H1 (cell line): Measurements from ENCODE around the gene NAA25. TPM values are rescaled to one million over a fixed set of nuclear protein-coding genes. Genes with fewer than 3 reads are reported as not detected.

ENCODE experiments used
- BACH1 ChIP-seq: IDR thresholded peaks from 2 replicates; pipeline ENCODE4 v1.6.1; 2012; ENCODE audit warnings: low read length, improper control_type of control experiment
- CBX8 ChIP-seq: fragments of 300-800, 300-1000 bp; sonication (generic); IDR thresholded peaks from 2 replicates; pipeline ENCODE4 v1.7.1; 2016; ENCODE audit warnings: low read depth, low read length, borderline replicate concordance
- CEBPB ChIP-seq: IDR thresholded peaks from 2 replicates; pipeline ENCODE4 v1.6.1; 2012; ENCODE audit warnings: low read depth, low read length
- CHD1 ChIP-seq: IDR thresholded peaks from 2 replicates; pipeline ENCODE4 v1.6.1; 2012; ENCODE audit warnings: low read depth, low read length, improper control_type of control experiment
- CHD2 ChIP-seq: IDR thresholded peaks from 2 replicates; pipeline ENCODE4 v1.6.1; 2012; ENCODE audit warnings: low read length, improper control_type of control experiment
- CTBP2 ChIP-seq: IDR thresholded peaks from 2 replicates; pipeline ENCODE4 v1.7.0; 2011; ENCODE audit warnings: borderline replicate concordance, mild to moderate bottlenecking, moderate library complexity, mixed read lengths, low read length; ENCODE audit not compliant: insufficient read depth, insufficient read length
- EZH2 ChIP-seq: fragments of 200-600 bp; sonication (generic); IDR thresholded peaks from 2 replicates; pipeline ENCODE4 v1.7.1; 2012; ENCODE audit warnings: low read depth, mild to moderate bottlenecking, moderate library complexity, low read length, inconsistent platforms; ENCODE audit not compliant: severe bottlenecking
- HDAC6 ChIP-seq: IDR thresholded peaks from one replicate; pipeline ENCODE4 v1.7.1; 2012; ENCODE audit warnings: low read depth, mild to moderate bottlenecking, inconsistent platforms, low read length, moderate library complexity
- KDM5A ChIP-seq: fragments of 200-600 bp; IDR thresholded peaks from 2 replicates; pipeline ENCODE4 v1.7.1; 2012; ENCODE audit warnings: mild to moderate bottlenecking, low read length, inconsistent platforms, mixed read lengths
- MAFK ChIP-seq: IDR thresholded peaks from 2 replicates; pipeline ENCODE4 v1.6.1; 2012; ENCODE audit warnings: low read depth, mild to moderate bottlenecking, improper control_type of control experiment, low read length
- POLR2A ChIP-seq, 2 experiments: IDR thresholded peaks; 1 replicate in 1 of 2; 2 replicates in 1 of 2; pipeline ENCODE4 v1.6.1; 2011; ENCODE audit warnings: low read depth in 2 of 2, low read length in 2 of 2, mild to moderate bottlenecking in 2 of 2; ENCODE audit errors: control extremely low read depth in 1 of 2
- POU5F1 ChIP-seq: IDR thresholded peaks from 2 replicates; pipeline ENCODE4 v1.6.1; 2011; ENCODE audit warnings: low read depth, mild to moderate bottlenecking, low read length, moderate library complexity
- RAD21 ChIP-seq, 2 experiments: IDR thresholded peaks in 1 of 2; conservative IDR thresholded peaks in 1 of 2; 2 replicates each; pipeline ENCODE4 v1.6.1; 2011; ENCODE audit warnings: low read depth in 2 of 2, low read length in 2 of 2, improper control_type of control experiment in 1 of 2, inconsistent platforms in 1 of 2, mild to moderate bottlenecking in 1 of 2, moderate library complexity in 1 of 2
- RBBP5 ChIP-seq: IDR thresholded peaks from 2 replicates; pipeline ENCODE4 v1.7.1; 2012; ENCODE audit warnings: low read depth, mild to moderate bottlenecking, inconsistent platforms, low read length, moderate library complexity, borderline replicate concordance
- RNF2 ChIP-seq: fragments of 200-900, 300-1000 bp; sonication (generic); IDR thresholded peaks from 2 replicates; pipeline ENCODE4 v1.7.1; 2016; ENCODE audit warnings: borderline replicate concordance, low read depth, mild to moderate bottlenecking, antibody characterized with exemption, low read length; ENCODE audit not compliant: poor library complexity, severe bottlenecking; ENCODE audit errors: missing control alignments
- RXRA ChIP-seq: IDR thresholded peaks from 2 replicates; pipeline ENCODE4 v1.6.1; 2011; ENCODE audit warnings: low read depth, mild to moderate bottlenecking, low read length, moderate library complexity; ENCODE audit not compliant: insufficient read depth
- SIN3A ChIP-seq, 2 experiments: IDR thresholded peaks in 1 of 2; conservative IDR thresholded peaks in 1 of 2; 2 replicates each; pipeline ENCODE4 v1.6.1; 2011 to 2012; ENCODE audit warnings: low read length in 2 of 2, improper control_type of control experiment in 1 of 2, low read depth in 1 of 2, mild to moderate bottlenecking in 1 of 2
- TAF1 ChIP-seq: IDR thresholded peaks from 2 replicates; pipeline ENCODE4 v1.6.1; 2011; ENCODE audit warnings: mild to moderate bottlenecking, low read depth, low read length
- TAF7 ChIP-seq: optimal IDR thresholded peaks from 2 replicates; pipeline ENCODE3; 2011; ENCODE audit warnings: low read depth, mild to moderate bottlenecking, inconsistent platforms, low read length, moderate library complexity, borderline replicate concordance
- YY1 ChIP-seq: IDR thresholded peaks from 2 replicates; pipeline ENCODE4 v1.6.1; 2011; ENCODE audit warnings: low read depth, mild to moderate bottlenecking, low read length
- polyA plus RNA-seq, 7 experiments: library from polyadenylated mRNA; depleted of rRNA in 3 of 7; stranded (reverse) in 5 of 7; unstranded in 2 of 7; fragments of >200 nt in 5 of 7; fragments of 200-250 nt in 2 of 7; gene quantifications; 1 replicate in 5 of 7; 2 replicates in 1 of 7; 4 replicates in 1 of 7; pipeline versions ENCODE4 v1.2.1 to v1.2.3, GENCODE V29; 2011 to 2013; ENCODE audit warnings: missing spikeins in 2 of 7, mixed read lengths in 2 of 7
- total RNA-seq: library from RNA; stranded (reverse); fragmentation: NEBNext Ultra II Directional; extraction: Animal tissue kit (Norgen Biotek cat#: 25700); gene quantifications from 2 replicates; pipeline ENCODE4 v1.2.1, GENCODE V29; 2021
- TF ChIP-seq, protein P1 (sequence below): IDR thresholded peaks from 2 replicates; pipeline ENCODE4 v1.6.1; 2012; ENCODE audit warnings: inconsistent platforms
- TF ChIP-seq, protein P2 (sequence below): IDR thresholded peaks from 2 replicates; pipeline ENCODE4 v1.6.1; 2012; ENCODE audit warnings: inconsistent platforms

NAA25 gene
- total and polyA plus RNA-seq, 2 of the 8 experiments (the other 6 are each of a cell fraction or from before 2014, with no cell fraction given) = 10.8 to 60.3 TPM

DNA sequence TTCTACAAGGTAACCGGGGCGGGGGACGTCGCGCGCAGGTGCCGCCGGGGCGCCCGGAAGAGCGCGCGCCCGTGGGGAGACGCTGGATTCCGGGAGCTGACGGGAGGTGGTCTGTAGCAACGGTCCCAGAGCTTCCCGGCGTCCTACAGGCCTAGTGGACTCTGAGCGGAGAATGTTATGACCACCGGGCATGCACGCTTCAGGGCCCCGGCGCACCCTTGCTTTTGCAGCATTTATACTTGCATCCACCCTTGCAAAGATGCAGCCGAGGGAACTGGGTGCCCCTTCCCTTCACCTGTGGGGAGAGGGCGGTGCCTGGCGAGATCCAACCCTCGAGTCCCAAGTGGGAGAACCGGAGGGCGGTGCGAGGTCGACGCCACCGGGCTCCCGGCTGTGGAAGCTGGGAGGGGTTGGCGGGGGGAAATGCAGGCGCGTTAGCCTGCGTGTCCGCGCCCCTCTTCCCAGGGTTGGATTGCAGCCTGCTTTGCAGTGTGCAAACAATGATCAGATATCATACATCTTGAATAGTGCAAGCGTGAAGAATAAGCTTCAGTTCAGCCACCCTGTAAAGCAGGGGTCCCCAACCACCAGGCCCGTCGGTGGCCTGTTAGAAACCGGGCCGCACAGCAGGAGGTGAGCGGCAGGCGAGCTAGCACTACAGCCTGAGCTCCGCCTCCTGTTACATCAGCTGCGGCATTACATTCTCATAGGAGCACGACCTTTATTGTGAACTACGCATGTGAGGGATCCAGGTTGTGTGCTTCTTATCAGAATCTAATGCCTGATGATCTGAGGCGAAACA lies 94.8 kb downstream of the NAA25 start (continued):
- no peak for TF ChIP-seq CHD1
- TF ChIP-seq, protein P1, sequence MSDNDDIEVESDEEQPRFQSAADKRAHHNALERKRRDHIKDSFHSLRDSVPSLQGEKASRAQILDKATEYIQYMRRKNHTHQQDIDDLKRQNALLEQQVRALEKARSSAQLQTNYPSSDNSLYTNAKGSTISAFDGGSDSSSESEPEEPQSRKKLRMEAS = peak; percentile 63
- peak; percentile 60 to 67; a peak in 2 of 3 replicates for TF ChIP-seq POLR2A (IDR thresholded peaks at IDR 0.05; ENCODE audit: control extremely low read depth in 1 of 2, low read depth in 2 of 2, low read length in 2 of 2)
- peak; percentile 81; the same call in 1 of the 2 replicates for TF ChIP-seq CEBPB
- TF ChIP-seq, protein P2, sequence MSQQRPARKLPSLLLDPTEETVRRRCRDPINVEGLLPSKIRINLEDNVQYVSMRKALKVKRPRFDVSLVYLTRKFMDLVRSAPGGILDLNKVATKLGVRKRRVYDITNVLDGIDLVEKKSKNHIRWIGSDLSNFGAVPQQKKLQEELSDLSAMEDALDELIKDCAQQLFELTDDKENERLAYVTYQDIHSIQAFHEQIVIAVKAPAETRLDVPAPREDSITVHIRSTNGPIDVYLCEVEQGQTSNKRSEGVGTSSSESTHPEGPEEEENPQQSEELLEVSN = no peak
- 0 out of 4 replicates have a peak, but pooled peaks of 1 of the 2 experiments have one; percentile 16 for TF ChIP-seq SIN3A (conservative IDR thresholded peaks at IDR 0.05 in 1 of 2, IDR thresholded peaks at IDR 0.05 in 1 of 2; ENCODE audit: low read depth in 1 of 2, low read length in 2 of 2)
- no peak for TF ChIP-seq RXRA
- no peak for TF ChIP-seq CTBP2
- no peak for TF ChIP-seq HDAC6
- TF ChIP-seq CHD2 = no peak
- TF ChIP-seq BACH1 = no peak
- no peak for TF ChIP-seq RAD21 (IDR thresholded peaks at IDR 0.05 in 1 of 2, conservative IDR thresholded peaks at IDR 0.05 in 1 of 2; ENCODE audit: low read depth in 2 of 2, low read length in 2 of 2)
- TF ChIP-seq KDM5A = peak; percentile 51; the same call in 1 of the 2 replicates
- TF ChIP-seq MAFK = no peak; the same call in 1 of the 2 replicates
- TF ChIP-seq YY1 = no peak
- TF ChIP-seq TAF7 = peak; percentile 43
- TF ChIP-seq EZH2 = no peak
- no peak for TF ChIP-seq POU5F1
- no peak for TF ChIP-seq RNF2
- no peak for TF ChIP-seq CBX8
- TF ChIP-seq TAF1 = peak; percentile 63
- TF ChIP-seq RBBP5 = no peak
